Measurements from ENCODE around the gene DRC1.

Gene DRC1

DNA sequence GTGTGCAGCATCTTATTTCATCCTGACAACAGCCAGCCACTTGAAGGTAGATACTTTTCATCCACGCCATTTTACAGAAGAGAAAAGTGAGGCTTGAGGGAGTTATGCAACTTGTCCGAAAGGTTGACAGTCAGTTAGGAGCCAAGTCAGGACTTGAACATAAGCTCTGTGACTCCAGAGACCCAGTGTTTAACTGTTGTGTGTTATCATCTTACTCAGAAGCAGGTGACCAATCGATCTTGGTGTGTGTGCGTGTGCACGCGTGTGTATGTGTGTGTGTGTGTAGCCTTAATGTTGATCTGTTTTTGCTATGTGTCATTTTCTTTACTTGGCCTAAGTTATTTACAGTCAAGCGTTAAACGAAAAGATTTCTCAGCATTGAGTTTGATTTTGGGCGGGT lies 22.0 kb downstream of the DRC1 start:
- Mint-ChIP-seq H3K36me3 (no peaks in the 10 kb centered on the region), H3K9me3 (peaks cover 3% of the 10 kb centered on the region), H3K4me3 (no peak overlapping the region), H3K27ac (no peak overlapping the region), H3K4me1 (no peaks in the 10 kb centered on the region), H3K27me3 (no peaks in the 10 kb centered on the region)

DNA sequence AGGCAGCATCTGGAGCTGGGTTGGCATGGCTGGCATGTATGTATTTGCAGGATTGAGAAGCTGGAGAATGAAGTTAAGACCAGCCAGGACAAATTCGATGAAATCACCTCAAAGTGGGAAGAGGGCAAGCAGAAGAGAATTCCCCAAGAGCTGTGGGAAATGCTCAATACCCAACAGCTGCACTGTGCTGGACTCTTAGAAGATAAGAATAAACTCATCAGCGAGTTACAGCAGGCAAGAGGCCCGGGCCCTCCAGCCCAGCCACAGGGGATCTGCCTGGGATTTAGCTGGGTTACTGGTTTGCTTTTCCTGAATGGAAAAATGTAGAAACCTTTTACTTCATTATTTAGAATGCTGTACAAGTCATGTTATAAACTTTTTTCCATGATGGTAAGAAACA lies 22.5 kb downstream of the DRC1 start:
- H3K27me3 Mint-ChIP-seq = no peaks in the 10 kb centered on the region
- H3K27ac Mint-ChIP-seq = no peak overlapping the region
- H3K9me3 Mint-ChIP-seq = peaks cover 3% of the 10 kb centered on the region
- H3K4me1 Mint-ChIP-seq = no peaks in the 10 kb centered on the region
- no peaks in the 10 kb centered on the region for H3K36me3 Mint-ChIP-seq
- no peak overlapping the region for H3K4me3 Mint-ChIP-seq

DNA sequence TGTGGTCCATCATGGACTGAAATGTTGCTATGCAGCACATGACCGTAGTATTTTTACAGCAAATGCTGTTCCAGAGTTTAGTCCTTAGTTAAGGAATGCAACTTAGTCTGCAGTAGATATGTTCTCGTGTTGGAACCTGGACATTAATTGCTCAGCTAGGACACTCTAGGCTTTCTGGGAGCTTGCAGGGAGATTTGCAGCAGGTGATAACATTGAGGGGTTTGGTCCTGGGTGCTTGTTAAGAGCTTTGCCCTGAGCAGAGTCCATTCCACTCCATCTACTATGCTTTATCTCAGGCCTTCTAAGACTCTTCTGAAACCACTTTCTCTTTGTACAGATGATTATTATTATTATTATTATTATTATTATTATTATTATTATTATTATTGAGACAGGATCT lies 27.1 kb downstream of the DRC1 start:
- H3K4me3 Mint-ChIP-seq = no peak overlapping the region
- no peaks in the 10 kb centered on the region for H3K36me3 Mint-ChIP-seq
- no peaks in the 10 kb centered on the region for H3K27me3 Mint-ChIP-seq
- H3K4me1 Mint-ChIP-seq = no peaks in the 10 kb centered on the region
- H3K27ac Mint-ChIP-seq = no peak overlapping the region
- H3K9me3 Mint-ChIP-seq = peaks cover 3% of the 10 kb centered on the region

DNA sequence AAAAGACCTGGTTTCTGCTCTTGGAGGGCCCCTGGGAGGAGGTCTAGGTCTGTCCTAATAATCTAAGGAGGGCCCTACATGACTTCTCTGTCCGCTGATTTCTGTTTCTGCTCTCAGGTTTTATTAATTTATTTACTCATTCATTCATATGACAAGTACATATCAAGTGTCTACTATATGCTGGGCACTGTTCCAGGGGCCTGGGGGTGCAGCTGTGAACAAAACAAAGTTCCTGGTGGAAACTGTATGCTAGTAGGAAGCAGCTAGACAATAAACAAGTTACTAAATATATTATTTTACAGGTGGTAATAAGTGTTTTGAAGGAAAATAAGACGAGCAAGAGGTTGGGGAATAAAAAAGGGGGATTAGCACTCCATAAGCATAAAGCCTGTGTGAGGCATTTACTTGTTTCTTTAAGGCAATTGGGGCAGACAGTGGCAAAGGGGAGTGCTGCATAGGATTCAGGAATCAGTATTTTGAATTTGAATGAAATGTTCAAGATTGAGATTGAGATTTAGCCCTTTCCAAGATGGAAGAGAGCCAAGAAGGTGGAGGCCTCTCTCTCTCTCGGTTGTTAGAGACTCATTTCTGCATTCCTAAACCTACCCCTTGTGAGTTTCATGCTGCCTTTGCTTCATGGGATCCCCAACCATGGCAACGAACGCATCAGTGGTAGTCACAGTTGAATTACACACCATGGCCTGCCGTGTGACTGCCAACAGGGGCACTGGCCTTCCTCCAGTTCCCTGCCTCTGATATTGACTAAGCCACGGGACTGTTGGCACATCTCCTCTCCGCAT lies 28.3 kb downstream of the DRC1 start:
- Mint-ChIP-seq H3K36me3 (no peaks in the 10 kb centered on the region), H3K4me1 (no peaks in the 10 kb centered on the region), H3K9me3 (peaks cover 2% of the 10 kb centered on the region), H3K27me3 (no peaks in the 10 kb centered on the region), H3K4me3 (no peak overlapping the region), H3K27ac (no peak overlapping the region)

DNA sequence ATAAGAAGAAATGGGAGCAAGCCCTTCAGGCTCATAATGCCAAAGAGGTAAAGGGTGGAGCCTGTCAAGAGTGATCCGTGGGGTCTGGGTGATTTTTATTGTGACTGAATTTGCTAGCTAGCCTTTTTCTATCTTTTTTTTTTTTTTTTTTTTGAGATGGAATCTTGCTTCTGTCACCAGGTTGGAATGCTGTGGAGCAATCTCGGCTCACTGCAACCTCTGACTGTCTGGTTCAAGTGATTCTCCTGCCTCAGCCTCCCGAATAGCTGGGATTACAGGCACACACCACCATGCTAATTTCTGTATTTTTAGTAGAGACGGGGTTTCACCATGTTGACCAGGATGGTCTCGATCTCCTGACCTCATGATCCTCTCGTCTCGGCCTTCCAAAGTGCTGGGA lies 29.1 kb downstream of the DRC1 start:
- no peak overlapping the region for H3K27ac Mint-ChIP-seq
- no peaks in the 10 kb centered on the region for H3K27me3 Mint-ChIP-seq
- no peak overlapping the region for H3K4me3 Mint-ChIP-seq
- no peaks in the 10 kb centered on the region for H3K36me3 Mint-ChIP-seq
- H3K4me1 Mint-ChIP-seq = no peaks in the 10 kb centered on the region
- no peaks in the 10 kb centered on the region for H3K9me3 Mint-ChIP-seq

DNA sequence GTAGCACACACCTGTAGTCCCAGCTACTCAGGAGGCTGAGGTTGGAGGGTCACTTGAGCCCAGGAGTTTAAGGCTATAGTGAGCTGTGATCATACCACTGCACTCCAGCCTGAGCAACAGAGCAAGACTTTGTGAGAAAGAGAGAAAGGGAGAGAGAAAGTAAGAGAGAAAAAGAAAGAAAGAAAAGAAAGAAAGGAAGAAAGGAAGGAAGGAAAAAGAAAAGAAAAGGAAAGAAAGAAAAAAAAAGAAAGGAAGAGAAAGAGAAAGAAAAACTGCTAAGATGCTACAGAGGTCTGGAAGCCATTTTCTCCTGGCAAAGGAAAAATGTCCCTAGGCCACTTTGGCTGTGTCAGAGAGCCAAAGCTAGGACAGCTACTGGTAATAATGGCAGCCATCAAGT lies 30.6 kb downstream of the DRC1 start:
- Mint-ChIP-seq H3K4me1 (no peaks in the 10 kb centered on the region), H3K9me3 (no peaks in the 10 kb centered on the region), H3K27me3 (no peaks in the 10 kb centered on the region), H3K4me3 (no peak overlapping the region), H3K36me3 (no peaks in the 10 kb centered on the region), H3K27ac (no peak overlapping the region)

DNA sequence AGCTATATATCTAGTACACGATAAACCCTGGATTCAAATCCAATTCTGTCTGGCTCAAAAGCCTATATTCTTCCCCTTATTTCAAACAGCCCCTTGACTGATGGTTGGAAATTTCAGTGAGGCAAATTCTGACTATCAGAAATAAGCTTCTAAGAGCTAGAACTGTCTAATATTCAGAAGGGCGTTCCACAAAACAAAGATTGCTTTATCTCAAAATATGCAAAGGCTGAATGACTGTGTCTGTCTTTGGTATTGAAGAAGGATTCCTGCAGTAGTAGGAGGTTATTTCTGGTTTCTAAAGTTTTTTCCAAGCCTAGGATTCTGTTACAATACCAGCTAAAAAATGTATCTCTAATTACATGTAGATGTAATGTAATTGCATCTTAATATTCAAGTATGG lies 31.1 kb downstream of the DRC1 start:
- Mint-ChIP-seq H3K4me3 (no peak overlapping the region), H3K27me3 (no peaks in the 10 kb centered on the region), H3K9me3 (no peaks in the 10 kb centered on the region), H3K36me3 (no peaks in the 10 kb centered on the region), H3K27ac (no peak overlapping the region), H3K4me1 (no peaks in the 10 kb centered on the region)

DNA sequence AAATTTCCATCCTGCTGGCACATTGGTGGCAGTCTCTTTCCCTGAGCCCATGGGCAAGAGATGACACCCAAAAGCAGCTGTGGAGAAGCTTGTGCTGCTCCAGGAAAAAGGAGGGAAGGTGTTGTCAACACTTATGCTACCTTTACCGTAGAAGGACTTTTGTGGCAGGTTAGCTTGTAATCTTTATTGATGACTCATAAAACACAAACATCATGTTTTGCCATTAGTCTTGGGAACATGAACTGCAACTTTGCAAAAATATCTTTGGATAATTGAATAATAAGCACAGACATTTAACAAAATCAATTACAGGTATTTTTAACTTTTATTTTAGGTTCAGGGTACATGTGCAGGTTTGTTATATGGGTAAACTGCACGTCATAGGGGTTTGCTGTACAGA lies 33.4 kb downstream of the DRC1 start:
- Mint-ChIP-seq H3K4me1 (peaks cover 4% of the 10 kb centered on the region), H3K27ac (no peak overlapping the region), H3K4me3 (no peak overlapping the region), H3K9me3 (no peaks in the 10 kb centered on the region), H3K27me3 (no peaks in the 10 kb centered on the region), H3K36me3 (no peaks in the 10 kb centered on the region)

DNA sequence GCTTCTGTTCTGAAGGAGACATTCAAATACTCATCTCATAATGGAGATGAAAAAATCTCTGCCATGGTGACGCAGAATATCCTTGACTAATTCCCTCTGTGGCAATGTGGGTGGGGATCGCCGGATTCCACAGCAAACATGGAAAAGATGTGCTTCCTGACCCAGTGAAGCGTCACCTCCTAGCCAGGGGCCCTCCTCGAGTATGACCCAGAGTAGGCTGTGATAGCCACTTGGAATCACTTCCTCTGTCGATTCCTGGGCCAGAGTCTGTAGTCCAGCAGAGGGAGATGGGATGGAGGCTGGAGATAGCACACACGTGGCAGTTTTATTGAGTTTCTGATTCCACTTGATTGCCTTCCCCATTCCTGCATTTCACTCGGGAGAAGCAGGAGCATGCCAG lies 36.8 kb downstream of the DRC1 start:
- Mint-ChIP-seq H3K27ac (no peak overlapping the region), H3K27me3 (no peaks in the 10 kb centered on the region)

DNA sequence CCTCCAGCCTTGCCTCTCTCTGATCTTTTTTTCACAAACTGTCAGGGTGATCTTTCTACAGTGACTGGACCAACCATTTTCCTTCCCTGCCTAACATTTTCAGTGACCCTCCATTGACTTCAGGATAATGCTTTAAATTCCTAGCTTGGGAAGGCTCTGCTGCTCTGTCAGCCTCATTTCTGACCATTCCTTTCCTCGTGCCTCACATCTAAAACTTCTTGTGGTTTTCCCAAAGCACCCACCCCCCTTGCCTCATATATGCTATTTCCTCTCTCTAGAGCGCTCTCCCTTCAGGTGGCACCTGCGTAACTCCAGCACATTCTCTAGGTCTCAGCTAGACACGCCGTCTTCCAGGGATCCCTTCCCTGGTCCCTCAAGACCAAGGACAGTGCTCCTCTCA lies 37.2 kb downstream of the DRC1 start:
- no peaks in the 10 kb centered on the region for H3K36me3 Mint-ChIP-seq
- H3K27me3 Mint-ChIP-seq = no peaks in the 10 kb centered on the region

More for the DNA sequence above, 36.8 kb downstream of the DRC1 start:
- no peaks in the 10 kb centered on the region for H3K9me3 Mint-ChIP-seq
- H3K36me3 Mint-ChIP-seq = no peaks in the 10 kb centered on the region
- no peak overlapping the region for H3K4me3 Mint-ChIP-seq
- H3K4me1 Mint-ChIP-seq = peaks cover 4% of the 10 kb centered on the region

DNA sequence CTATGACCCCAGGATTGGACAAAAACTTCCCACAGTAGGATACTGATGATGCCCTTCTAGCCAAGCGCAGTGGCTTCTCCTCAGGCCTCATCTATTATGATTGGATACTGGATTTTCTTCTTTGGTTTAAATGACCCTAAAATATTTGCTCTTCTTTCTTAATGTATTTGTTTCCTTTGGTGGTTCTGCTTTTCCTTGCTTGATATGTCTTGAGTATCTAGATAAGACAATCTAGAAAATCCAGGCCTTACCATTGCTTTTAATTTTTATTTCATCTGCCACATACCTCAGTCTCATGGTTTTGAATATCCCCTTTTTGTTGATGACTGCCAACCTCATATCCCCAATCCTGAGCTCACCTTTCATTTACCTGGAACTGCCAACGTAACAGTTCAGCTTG lies 40.6 kb downstream of the DRC1 start:
- Mint-ChIP-seq H3K9me3 (no peaks in the 10 kb centered on the region), H3K36me3 (no peaks in the 10 kb centered on the region), H3K27ac (no peak overlapping the region)

More for the DNA sequence above, 37.2 kb downstream of the DRC1 start:
- Mint-ChIP-seq H3K4me1 (peaks cover 4% of the 10 kb centered on the region), H3K27ac (no peak overlapping the region), H3K9me3 (no peaks in the 10 kb centered on the region), H3K4me3 (no peak overlapping the region)

DNA sequence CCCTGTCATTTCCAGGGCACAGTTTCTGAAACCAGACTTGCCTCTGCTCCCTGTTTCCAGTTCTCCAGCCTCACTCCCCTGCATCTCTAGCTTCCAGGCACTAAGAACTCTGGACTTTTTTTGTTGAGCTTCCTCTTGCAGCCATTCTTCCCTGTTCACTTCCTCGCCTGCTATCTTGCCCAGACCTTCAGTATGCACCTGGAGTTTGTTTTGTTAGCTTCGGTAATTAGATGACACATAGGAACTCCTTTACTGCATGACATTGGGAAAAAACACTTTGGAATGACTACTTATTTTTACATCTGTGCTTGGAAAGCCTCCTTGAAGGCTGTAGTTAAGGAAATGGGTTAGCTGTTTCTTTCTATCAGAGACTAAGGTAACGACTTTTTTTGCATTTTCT lies 41.0 kb downstream of the DRC1 start:
- Mint-ChIP-seq H3K27ac (no peak overlapping the region), H3K4me3 (no peak overlapping the region), H3K4me1 (peaks cover 4% of the 10 kb centered on the region), H3K27me3 (no peaks in the 10 kb centered on the region), H3K36me3 (no peaks in the 10 kb centered on the region), H3K9me3 (no peaks in the 10 kb centered on the region)

More for the DNA sequence above, 40.6 kb downstream of the DRC1 start:
- Mint-ChIP-seq H3K4me1 (peaks cover 4% of the 10 kb centered on the region), H3K27me3 (no peaks in the 10 kb centered on the region), H3K4me3 (no peak overlapping the region)

DNA sequence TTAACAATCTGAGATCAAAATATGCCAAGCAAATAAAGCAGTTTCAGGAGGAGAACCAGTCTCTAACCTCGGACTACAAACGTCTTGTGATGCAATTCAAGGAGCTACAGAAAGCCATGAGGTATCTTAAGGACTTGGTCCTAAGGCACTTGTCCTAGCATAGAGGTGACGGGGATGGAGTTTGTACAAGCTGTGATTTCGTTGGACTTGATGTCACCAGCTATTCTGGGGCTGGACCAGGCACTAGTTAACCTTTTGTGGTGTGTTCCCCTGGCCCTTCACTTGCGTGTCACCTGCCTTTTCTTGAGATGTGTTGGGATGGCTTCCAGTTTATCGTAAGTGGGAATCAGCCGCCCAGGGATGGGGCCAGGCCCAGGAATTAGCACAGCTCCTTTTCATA lies 42.5 kb downstream of the DRC1 start:
- Mint-ChIP-seq H3K27ac (no peak overlapping the region), H3K36me3 (no peaks in the 10 kb centered on the region), H3K4me3 (no peak overlapping the region), H3K9me3 (no peaks in the 10 kb centered on the region), H3K27me3 (no peaks in the 10 kb centered on the region), H3K4me1 (peaks cover 1% of the 10 kb centered on the region)

DNA sequence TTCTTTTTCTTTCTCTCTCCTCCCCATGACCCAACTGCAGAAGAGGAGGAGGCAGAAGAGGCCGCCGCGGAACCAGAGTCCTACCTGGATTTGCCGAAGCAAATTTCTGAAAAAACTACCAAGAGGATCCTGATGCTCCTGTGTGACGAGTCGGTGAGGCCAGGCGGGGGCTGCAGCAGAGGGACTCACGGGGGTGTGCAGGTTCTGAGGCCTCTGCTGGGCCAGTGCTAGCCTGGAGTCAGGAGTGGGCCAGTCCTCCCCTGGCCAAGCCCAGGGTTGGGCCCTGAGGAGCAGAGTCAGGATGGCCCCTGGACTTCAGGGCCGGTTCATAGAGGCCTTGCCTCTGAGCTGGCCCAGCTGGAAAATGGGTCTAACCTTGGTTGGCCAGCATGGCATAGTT lies 46.9 kb downstream of the DRC1 start:
- H3K36me3 Mint-ChIP-seq = no peaks in the 10 kb centered on the region
- H3K27me3 Mint-ChIP-seq = no peaks in the 10 kb centered on the region
- no peaks in the 10 kb centered on the region for H3K4me1 Mint-ChIP-seq
- H3K4me3 Mint-ChIP-seq = no peak overlapping the region
- no peak overlapping the region for H3K27ac Mint-ChIP-seq
- no peaks in the 10 kb centered on the region for H3K9me3 Mint-ChIP-seq

DNA sequence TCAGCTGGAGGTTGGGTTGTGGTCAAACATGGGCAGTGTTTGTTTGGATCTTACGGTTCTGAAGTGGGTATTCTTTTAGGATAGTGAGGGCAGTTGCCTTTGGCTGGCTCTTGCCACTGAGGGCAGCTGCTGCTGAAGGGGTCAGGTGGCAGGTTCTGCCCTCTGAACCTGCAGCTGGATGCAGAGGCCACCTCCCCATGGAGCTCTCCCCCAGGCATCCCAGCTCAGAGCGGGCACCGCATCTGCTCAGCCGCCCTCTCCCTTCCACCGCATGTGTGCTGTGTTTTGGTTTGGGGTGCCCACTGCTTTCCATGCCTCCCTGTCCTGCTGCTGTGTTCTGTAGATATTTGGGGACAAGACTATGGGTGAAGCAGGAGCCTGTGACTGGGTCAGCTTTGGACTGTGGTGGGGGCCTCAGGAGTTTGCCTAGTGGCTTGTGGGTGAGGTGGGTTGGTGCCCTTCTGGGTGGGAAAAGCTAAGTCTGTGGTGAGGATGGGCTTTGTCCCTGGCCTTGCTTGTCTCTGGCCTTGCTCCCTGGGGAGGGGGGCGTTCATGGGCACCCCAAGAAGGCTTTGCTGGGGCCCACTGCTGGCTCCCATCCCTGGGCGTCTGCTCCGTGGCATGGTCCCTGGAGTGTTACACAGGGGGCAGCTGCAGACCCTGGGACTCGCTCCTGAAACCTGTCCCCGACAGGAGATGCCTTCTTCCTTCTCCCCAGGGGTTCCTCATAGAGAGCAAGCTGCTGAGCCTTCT lies 47.7 kb downstream of the DRC1 start:
- no peak overlapping the region for H3K27ac Mint-ChIP-seq
- H3K9me3 Mint-ChIP-seq = no peaks in the 10 kb centered on the region
- H3K4me3 Mint-ChIP-seq = no peak overlapping the region
- H3K4me1 Mint-ChIP-seq = no peaks in the 10 kb centered on the region
- no peaks in the 10 kb centered on the region for H3K27me3 Mint-ChIP-seq
- H3K36me3 Mint-ChIP-seq = no peaks in the 10 kb centered on the region

DNA sequence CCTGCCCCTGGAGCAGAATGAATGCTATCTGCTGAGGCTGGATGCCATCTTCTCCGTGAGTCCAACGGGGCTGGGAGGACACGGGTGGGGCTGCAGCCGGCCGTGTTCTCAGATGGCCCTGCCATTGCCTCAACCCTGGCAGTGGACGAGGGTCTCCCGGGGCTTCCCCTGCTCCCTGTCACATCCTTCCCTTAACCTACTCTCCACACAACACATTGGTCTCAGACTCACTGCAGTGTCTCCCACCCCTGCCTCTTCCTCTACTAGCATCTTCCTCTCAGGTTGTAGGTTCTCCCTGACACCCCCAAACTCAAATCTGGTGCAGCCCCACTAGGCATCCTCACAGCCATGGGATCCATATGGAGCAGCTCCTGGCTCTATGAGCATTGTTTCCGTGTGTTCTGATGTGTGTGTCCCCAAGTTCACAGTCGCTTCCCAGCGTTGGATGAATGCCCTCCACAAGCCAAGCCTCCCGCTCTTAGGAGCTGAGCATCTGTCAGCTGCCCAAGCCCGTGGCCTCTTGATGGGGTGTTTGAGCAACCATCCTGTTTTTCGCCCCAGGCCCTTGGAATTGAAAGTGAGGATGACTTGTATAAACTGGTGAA lies 48.4 kb downstream of the DRC1 start:
- no peaks in the 10 kb centered on the region for H3K27me3 Mint-ChIP-seq
- H3K27ac Mint-ChIP-seq = no peak overlapping the region
- no peaks in the 10 kb centered on the region for H3K9me3 Mint-ChIP-seq
- no peak overlapping the region for H3K4me3 Mint-ChIP-seq
- no peaks in the 10 kb centered on the region for H3K4me1 Mint-ChIP-seq
- no peaks in the 10 kb centered on the region for H3K36me3 Mint-ChIP-seq
